Activated T-helper 1 cell treated with anti-CD3 and anti-CD28 coated beads, Interleukin-12 subunit alpha, Interleukin-12 subunit beta, Interleukin-2, Interleukin-4 antibody, amounts not matched to agents 30 ng/mL and 10 ng/mL and 1 ng/mL, durations not matched to agents 14 hours and 24 hours and 36 hours (primary cell): ENCODE measurements around the gene EWSR1. TPM values are rescaled to one million over a fixed set of nuclear protein-coding genes. Genes with fewer than 3 reads are reported as not detected.
A peak's percentile ranks its signal among the peaks of the same experiment; 100 is the strongest.

Experiments used
- DNase-seq: peaks from one replicate; pipeline ENCODE4 v3.0.0; 2021; ENCODE audit warnings: low spot score
- H3K27ac Mint-ChIP-seq: one replicate; pipeline ENCODE4 v1.8.0; 2021; ENCODE audit warnings: mild to moderate bottlenecking, mixed read lengths
- H3K27me3 Mint-ChIP-seq: one replicate; pipeline ENCODE4 v1.8.0; 2022; ENCODE audit warnings: mild to moderate bottlenecking, moderate library complexity, mixed read lengths; ENCODE audit not compliant: insufficient read depth
- H3K36me3 Mint-ChIP-seq: one replicate; pipeline ENCODE4 v1.8.0; 2021; ENCODE audit warnings: low read depth, mixed read lengths
- H3K4me1 Mint-ChIP-seq: one replicate; pipeline ENCODE4 v1.8.0; 2021; ENCODE audit warnings: low read depth, mixed read lengths
- H3K4me3 Mint-ChIP-seq: one replicate; pipeline ENCODE4 v1.8.0; 2021; ENCODE audit warnings: mild to moderate bottlenecking, moderate library complexity, mixed read lengths
- H3K9me3 Mint-ChIP-seq: one replicate; pipeline ENCODE4 v1.8.0; 2021; ENCODE audit warnings: mixed read lengths
- intact Hi-C: fragments of 100-400 bp; cut with micrococcal nuclease; formaldehyde crosslinking; loops from one replicate; pipeline ENCODE4 v1.15.1; 2024
- total RNA-seq: library from RNA; stranded (reverse); gene quantifications from 2 replicates; pipeline ENCODE4 v1.2.3, GENCODE V29; 2022

EWSR1 gene
- total RNA-seq, 1 donor from 2014 or later: 454 TPM

DNA sequence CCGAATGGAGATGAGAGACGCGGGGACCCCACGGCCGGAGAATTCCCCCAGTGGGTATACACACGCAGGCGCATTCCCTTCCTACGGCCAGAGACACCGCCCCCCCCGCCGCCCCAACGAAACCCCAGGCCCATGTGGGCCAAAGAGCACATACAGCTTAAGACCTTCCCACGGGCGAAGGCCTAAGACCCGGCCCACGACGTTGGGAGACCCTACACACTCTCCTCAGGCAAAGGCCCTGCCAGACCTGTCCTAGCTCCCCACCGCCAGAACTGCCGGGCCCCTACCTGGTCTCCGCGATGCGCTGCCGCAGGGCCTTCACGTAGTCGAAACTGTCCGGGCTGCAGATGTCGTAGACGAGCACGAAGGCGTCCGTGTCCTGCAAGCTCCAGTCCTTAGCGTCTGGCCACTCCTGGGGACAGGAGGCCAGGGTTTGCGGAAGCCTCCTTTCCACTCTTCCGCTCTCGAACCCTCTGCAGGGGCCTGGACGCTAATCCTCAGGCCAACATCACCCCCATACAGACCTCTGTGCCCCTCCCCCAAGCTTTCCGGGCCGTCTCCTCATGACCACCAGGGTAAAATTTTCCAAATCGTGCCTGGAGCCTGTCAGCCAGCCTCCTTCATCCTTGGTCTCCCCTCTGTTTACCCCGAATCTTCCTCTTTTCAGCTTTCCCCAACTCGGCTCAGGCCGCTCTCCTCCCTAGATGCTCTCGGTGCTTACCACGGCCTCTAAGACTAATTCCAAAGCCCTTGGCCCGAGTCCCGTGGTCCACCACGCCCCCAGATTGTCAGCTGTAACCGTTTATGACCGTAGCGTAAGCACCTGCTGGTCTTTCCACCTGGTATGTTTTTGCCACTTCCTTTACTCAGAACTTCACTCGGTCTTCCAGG, 45.8 kb downstream of the EWSR1 start:
- Mint-ChIP-seq H3K36me3 (no peaks in the 10 kb centered on the region), H3K4me1 (peaks cover 12% of the 10 kb centered on the region), H3K9me3 (no peaks in the 10 kb centered on the region), H3K4me3 (peak overlapping the region; percentile 40), H3K27me3 (peaks cover 45% of the 10 kb centered on the region), H3K27ac (no peak overlapping the region)
- no peak for DNase-seq
- intact Hi-C loops: no loop called here

DNA sequence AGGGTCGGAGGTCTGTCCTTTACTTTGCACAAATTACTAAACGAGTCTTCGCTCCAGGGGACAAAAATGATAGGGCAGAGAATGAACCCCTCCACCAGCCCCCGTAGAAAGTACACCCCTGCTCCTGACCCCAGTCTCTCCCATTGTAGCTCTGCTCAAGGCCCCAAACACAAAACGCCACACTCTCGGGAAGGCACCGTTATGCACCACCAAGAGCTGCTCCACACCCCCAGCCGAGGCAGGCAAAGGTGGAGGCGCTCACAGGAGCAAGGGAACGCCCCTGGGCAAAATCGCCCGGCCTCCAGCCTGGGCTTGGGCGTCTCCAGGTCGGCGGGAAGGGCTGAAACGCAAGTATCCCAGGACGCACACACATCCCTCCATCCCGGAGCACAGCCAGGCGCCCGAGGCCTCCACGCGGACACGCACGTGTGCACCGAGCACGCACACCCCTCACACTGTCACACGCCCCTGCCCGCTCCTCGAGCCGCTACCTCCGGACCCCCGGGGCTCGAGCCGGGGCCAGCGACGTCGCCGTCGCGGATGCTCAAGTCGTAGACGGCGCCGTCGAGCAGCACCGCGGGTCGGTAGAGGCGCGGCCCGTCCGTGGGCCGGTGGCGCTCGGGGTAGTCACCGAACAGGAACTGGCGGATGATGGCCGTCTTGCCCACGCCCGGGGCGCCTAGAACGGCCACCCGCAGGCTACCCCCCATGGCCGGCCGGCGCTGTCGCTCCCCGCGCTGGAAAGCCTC, 46.6 kb downstream of the EWSR1 start:
- Mint-ChIP-seq H3K9me3 (no peaks in the 10 kb centered on the region), H3K27me3 (peaks cover 45% of the 10 kb centered on the region), H3K4me1 (peaks cover 12% of the 10 kb centered on the region), H3K36me3 (no peaks in the 10 kb centered on the region), H3K27ac (no peak overlapping the region), H3K4me3 (peak overlapping the region; percentile 40)
- intact Hi-C loops: no loop called here
- no peak for DNase-seq

DNA sequence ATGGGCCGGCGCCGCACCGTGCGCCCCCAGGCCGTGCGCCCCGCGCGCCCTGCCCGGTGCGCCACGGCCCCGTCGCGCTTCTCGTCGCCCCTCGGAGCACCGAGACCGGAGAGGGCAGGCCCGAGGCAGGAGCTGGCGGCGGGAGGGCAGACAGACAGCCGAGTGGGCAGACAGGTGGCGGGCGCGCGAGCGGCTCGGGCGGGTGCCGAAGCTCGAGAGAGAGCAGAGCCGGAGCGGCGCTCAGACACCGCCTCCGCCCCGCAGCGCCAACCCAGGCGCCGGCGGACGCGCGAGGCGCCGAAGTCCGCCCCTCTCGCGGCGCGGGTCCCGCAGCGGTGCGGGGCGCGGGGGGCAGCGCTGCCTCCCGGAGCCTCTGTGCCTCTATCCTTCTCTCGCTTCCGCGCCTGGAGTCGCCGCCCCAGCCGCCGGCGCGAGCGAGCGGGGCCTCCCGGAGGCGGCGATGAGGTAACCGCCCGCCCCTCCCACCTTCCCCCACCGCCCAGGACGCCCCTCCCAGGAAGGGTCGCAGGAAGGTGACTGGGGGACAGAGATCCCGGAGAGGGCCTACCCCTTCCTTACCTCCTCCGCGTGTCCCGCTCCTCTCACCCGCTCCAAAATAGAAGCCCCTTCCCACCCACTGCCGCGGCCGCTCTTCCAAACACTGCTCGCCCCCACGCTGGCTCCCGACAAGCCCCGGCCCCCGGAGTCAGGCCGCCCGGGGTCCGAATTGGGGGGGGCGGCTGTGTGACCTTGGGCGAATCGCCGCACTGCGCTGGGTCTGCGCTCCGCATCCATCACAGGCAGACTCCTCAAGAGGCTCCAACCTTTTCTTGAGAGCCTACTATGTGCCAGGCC, 47.4 kb downstream of the EWSR1 start, which contains the start of gene RASL10A:
Gene RASL10A, minus strand, starts transcription at position 412 of the 855 bp plus-strand sequence. CDS start 451 bp downstream, outside the sequence.
- Mint-ChIP-seq H3K4me1 (peaks cover 12% of the 10 kb centered on the region), H3K27ac (no peak within 1 kb of the TSS), H3K27me3 (peaks cover 45% of the 10 kb centered on the region), H3K4me3 (peak within 1 kb of the TSS; percentile 56), H3K9me3 (no peaks in the 10 kb centered on the region), H3K36me3 (no peaks in the 10 kb centered on the region)
- intact Hi-C loops: no loop called here
- no peak for DNase-seq

DNA sequence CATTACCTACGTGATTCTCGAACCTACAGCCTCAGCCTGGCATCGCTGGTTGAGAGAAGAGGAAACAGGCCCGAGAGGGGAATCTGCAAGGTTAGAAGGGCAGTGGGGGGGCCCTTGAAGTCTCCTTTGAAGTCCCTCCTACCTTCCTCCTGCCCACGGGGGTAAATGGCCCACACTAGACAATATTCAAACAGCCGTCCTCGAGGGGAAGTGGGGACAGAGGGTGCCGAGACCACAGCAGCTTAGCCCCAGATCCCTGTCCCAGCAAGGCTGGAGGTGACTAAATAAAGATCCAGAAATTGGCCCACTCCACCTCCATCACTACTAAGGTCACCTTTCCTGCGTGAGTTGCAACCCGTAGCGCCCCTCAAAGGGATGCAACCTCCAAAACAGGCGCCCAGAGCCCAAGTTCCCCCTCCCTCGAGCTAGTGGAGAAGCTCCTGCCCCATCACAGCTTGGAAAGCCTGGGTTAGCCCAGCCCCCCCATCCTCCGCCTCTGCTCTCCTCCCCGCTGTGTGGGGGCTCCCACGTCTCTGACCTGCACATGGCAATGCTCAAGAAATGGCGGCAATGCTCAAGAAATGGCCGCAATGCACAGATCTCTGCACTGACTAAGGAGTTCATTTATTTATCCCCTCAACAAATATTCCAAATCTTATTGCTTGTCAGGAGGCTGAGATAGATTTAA, 48.2 kb downstream of the EWSR1 start:
- DNase-seq: no peak
- H3K4me1 Mint-ChIP-seq: peaks cover 12% of the 10 kb centered on the region
- no peak overlapping the region for H3K27ac Mint-ChIP-seq
- no peaks in the 10 kb centered on the region for H3K9me3 Mint-ChIP-seq
- peaks cover 42% of the 10 kb centered on the region for H3K27me3 Mint-ChIP-seq
- H3K36me3 Mint-ChIP-seq: no peaks in the 10 kb centered on the region
- H3K4me3 Mint-ChIP-seq: peak overlapping the region; percentile 56
- intact Hi-C loops: no loop called here

DNA sequence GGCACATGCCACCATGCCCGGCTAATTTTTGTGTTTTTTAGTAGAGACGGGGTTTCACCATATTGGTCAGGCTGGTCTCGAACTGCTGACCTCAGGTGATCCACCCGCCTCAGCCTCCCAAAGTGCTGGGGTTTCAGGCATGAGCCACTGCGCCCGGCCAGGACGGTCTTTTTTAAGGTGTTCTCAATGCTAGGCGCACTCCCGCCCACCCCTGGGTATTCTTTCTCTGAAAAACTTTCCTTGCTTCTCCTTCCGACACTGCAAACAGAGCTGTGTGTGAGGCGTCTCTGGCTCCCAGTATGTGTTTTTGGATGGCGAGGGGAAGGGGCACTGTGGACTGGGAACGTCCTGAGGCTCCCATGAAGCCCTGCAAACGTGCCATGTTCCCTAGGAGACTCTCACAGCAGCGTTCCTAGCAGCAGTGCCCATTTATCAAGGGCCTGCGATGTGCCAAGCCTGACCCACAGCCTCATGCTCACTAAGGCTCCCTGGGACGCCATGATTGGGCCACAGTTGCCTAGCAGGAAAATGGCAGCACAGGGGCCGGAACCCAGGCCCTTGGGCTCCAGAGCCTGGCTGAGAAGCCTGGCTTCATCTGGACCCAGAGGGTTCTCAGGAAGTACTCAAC, 49.9 kb downstream of the EWSR1 start:
- H3K36me3 Mint-ChIP-seq: no peaks in the 10 kb centered on the region
- intact Hi-C loops: no loop called here

DNA sequence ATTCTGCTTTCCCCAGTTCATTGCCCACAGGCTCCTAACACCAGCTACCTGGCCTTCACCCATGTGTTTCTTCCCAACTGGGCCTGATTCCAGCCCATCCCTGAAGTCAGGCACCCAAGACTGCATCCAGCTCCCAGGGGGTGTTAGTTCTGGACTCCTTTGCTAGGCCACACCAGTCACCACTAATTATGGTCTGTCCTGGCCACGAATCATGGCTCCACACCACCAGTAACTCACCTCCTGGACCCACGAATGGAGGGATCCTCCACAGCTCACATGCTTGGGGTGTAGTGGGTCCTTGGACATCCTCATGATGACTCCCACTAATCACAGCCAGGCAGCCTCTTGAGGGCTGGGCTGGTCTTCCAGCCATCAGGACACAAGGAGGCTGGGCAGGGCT, 51.0 kb downstream of the EWSR1 start:
- H3K9me3 Mint-ChIP-seq: no peaks in the 10 kb centered on the region
- no peaks in the 10 kb centered on the region for H3K36me3 Mint-ChIP-seq
- no peak overlapping the region for H3K4me3 Mint-ChIP-seq
- H3K4me1 Mint-ChIP-seq: peaks cover 7% of the 10 kb centered on the region
- peaks cover 22% of the 10 kb centered on the region for H3K27me3 Mint-ChIP-seq
- H3K27ac Mint-ChIP-seq: no peak overlapping the region
- intact Hi-C loops: no loop called here
- no peak for DNase-seq

More for the DNA sequence above, 49.9 kb downstream of the EWSR1 start:
- peaks cover 12% of the 10 kb centered on the region for H3K4me1 Mint-ChIP-seq
- H3K27me3 Mint-ChIP-seq: peaks cover 32% of the 10 kb centered on the region
- H3K9me3 Mint-ChIP-seq: no peaks in the 10 kb centered on the region
- no peak overlapping the region for H3K4me3 Mint-ChIP-seq
- H3K27ac Mint-ChIP-seq: no peak overlapping the region
- DNase-seq: no peak

DNA sequence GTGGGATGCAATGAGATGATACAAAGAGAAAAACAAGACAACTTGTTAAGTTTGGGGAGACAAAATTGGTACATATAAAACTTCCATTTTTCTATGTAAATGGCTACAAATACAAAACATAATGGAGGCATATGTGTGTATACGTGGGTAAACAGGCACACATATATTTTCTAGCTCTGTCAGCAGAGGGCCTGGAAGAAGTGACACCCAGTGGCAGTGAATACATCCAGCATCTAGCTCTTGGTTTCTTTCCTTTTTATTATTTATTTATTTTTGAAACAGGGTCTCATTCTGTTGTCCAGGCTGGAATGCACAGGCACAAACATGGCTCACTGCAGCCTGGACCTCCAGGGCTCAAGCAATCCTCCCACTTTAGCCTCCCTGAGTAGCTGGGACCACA, 52.5 kb downstream of the EWSR1 start:
- Mint-ChIP-seq H3K4me1 (no peaks in the 10 kb centered on the region), H3K36me3 (no peaks in the 10 kb centered on the region), H3K27ac (no peak overlapping the region), H3K9me3 (no peaks in the 10 kb centered on the region), H3K27me3 (peaks cover 15% of the 10 kb centered on the region), H3K4me3 (no peak overlapping the region)
- DNase-seq: no peak
- intact Hi-C loops: no loop called here

DNA sequence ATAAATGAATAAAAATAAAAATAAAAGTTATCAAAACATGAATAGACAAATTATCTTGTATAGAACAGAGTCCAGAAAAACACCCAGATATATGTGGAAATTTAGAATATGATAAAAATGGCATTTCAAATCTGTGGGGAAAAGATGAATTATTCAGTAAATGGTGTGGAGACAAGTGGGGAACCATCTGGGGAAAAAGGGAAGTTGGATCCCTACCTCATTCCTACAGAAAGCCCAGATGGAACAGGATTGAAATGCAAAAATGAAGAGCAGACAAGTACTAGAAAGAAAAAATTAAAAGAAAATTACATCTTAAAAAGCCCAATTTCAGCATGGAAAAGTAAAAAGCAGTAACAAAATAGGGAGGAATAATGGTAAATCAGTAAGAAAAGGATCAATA, 55.6 kb downstream of the EWSR1 start:
- Mint-ChIP-seq H3K27me3 (no peaks in the 10 kb centered on the region), H3K27ac (no peak overlapping the region), H3K4me3 (no peak overlapping the region), H3K9me3 (no peaks in the 10 kb centered on the region), H3K4me1 (no peaks in the 10 kb centered on the region), H3K36me3 (peaks cover 2% of the 10 kb centered on the region)
- no peak for DNase-seq
- intact Hi-C loops: no loop called here

DNA sequence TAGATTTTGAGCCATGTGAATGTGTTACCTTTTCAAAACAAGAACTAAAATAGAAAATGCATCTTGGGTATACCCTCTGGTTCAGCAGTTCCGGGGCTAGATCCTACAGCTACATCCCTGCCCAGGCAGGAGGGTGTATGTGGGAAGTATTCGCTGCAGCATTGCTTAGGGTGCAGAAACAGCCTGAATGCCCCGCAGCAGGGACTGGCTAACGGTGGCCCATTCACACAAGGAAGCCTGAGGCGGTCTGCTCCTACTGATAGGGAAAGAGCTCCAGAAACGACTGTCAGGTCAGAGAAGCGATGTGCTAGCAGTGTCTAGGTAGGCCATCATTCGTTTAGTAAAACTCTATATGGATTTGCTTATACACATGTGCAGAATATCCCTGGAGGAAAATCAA, 57.3 kb downstream of the EWSR1 start:
- no peak overlapping the region for H3K4me3 Mint-ChIP-seq
- no peaks in the 10 kb centered on the region for H3K9me3 Mint-ChIP-seq
- H3K4me1 Mint-ChIP-seq: no peaks in the 10 kb centered on the region
- H3K27me3 Mint-ChIP-seq: no peaks in the 10 kb centered on the region
- peaks cover 6% of the 10 kb centered on the region for H3K36me3 Mint-ChIP-seq
- no peak for DNase-seq
- no peak overlapping the region for H3K27ac Mint-ChIP-seq
- intact Hi-C loops: no loop called here

DNA sequence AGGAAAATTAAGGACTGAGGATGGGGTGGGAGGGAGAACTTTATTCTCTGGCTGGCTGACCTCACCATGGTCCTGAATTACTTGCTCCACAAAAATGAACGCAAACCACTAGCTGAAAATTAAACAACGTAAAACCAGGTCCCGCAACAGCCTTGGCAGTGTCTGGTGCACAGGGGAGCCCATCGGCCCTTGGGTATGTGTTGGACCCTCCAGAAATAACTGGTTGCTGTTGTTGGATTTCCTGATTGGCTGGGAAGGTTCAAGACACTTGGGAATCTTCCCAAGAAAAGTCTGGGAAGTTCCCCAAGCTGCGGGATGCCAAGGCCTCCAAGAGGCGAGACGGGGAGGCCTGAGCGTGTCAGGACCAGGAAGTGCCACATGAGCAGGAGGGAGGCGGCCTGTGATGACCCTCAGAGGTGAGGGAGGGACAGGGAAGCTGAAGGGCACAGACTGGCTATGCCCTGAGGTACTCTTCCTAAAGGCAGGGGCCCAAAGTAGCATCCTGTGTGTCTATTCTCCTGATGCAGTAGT, 57.8 kb downstream of the EWSR1 start:
- no peak for DNase-seq
- Mint-ChIP-seq H3K27me3 (no peaks in the 10 kb centered on the region), H3K27ac (no peak overlapping the region), H3K36me3 (peaks cover 6% of the 10 kb centered on the region), H3K4me1 (no peaks in the 10 kb centered on the region), H3K9me3 (no peaks in the 10 kb centered on the region), H3K4me3 (no peak overlapping the region)
- intact Hi-C loops: no loop called here

DNA sequence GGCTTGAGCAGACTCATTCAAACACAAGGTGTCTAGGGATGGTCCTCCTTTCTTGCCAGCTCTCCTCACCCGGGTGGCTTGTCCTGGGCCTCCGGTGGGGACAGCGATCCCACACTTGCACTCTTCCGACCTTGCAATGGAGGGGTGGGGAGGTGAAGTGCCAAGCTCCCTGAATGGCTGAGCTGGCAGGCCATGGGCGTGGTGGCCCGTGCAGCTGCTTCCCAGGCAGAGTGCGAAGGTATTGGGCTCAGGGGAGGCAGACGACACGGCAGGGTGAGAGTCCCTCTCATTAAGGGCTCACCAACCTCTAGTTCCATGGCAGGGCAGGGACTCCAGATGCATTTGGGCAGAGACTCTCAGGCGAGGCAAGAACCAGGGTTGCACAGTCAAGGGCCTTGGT, 58.4 kb downstream of the EWSR1 start:
- no peaks in the 10 kb centered on the region for H3K4me1 Mint-ChIP-seq
- H3K27me3 Mint-ChIP-seq: no peaks in the 10 kb centered on the region
- H3K4me3 Mint-ChIP-seq: no peak overlapping the region
- peaks cover 6% of the 10 kb centered on the region for H3K36me3 Mint-ChIP-seq
- intact Hi-C loops: no loop called here
- H3K9me3 Mint-ChIP-seq: no peaks in the 10 kb centered on the region
- no peak overlapping the region for H3K27ac Mint-ChIP-seq
- no peak for DNase-seq
